Right ventricle myocardium superior (tissue), 1 donor: ENCODE results near the gene APOBR. TPM values are rescaled to one million over a fixed set of nuclear protein-coding genes. Genes with fewer than 3 reads are reported as not detected.
"Not testable (repeated sequence)": the region's sequence is repeated elsewhere in the genome, so short reads cannot be mapped to it uniquely, and the experiment has no call there.

Experiments
- ATAC-seq: fragments of 200-7000 bp; cut with Tn5 transposase; one replicate; pipeline ENCODE4 v1.9.1; 2020; ENCODE audit warnings: mild to moderate bottlenecking; ENCODE audit not compliant: poor library complexity
- DNase-seq: peaks from one replicate; pipeline ENCODE4 v3.0.0-alpha.2; 2020
- intact Hi-C: fragments of 100-400 bp; cut with DNase I; formaldehyde crosslinking; loops from one replicate; pipeline ENCODE4 v1.11.2; 2022
- total RNA-seq: library from RNA; stranded (reverse); fragmentation: NEBNext Ultra II Directional; extraction: Animal tissue kit (Norgen Biotek cat#: 25700); gene quantifications from one replicate; pipeline ENCODE4 v1.2.1, GENCODE V29; 2021
- donor health status: DM: no; HTN: yes; CAD: no; lungs with severe emphysema.

Gene APOBR
- total RNA-seq, 1 donor from 2014 or later: 0.48 TPM

GRCh38 chr16:28497386-28497785 is 2.9 kb downstream of the APOBR start:
- DNase-seq (no peak), ATAC-seq (no peak)
- intact Hi-C loops: no loop called here

GRCh38 chr16:28497861-28498599 is 3.6 kb downstream of the APOBR start:
- no peak for ATAC-seq
- DNase-seq: no peak
- intact Hi-C loops: no loop called here

- DNase-seq (no peak), ATAC-seq (no peak)
- intact Hi-C loops: no loop called here
These were observed 4.4 kb downstream of the APOBR start for GRCh38 chr16:28498666-28499381.

GRCh38 chr16:28499854-28500253 is 5.4 kb downstream of the APOBR start:
- ATAC-seq (no peak), DNase-seq (no peak)
- intact Hi-C loops: no loop called here

GRCh38 chr16:28500476-28501180 is 6.2 kb downstream of the APOBR start:
- intact Hi-C loops, DNase-seq, ATAC-seq: not testable (repeated sequence)

GRCh38 chr16:28501258-28502232 is 7.1 kb downstream of the APOBR start:
- DNase-seq (no peak), ATAC-seq (no peak)
- intact Hi-C loops: no loop called here

- DNase-seq (no peak), ATAC-seq (no peak)
- intact Hi-C loops: no loop called here
These were observed 7.8 kb downstream of the APOBR start for GRCh38 chr16:28502290-28502689.

GRCh38 chr16:28503470-28504259 is 9.2 kb downstream of the APOBR start:
- DNase-seq (no peak), ATAC-seq (no peak)
- intact Hi-C loops: no loop called here

- ATAC-seq (no peak), DNase-seq (no peak)
- intact Hi-C loops: no loop called here
These were observed 10.4 kb downstream of the APOBR start for GRCh38 chr16:28504707-28505404.

GRCh38 chr16:28505489-28506137 is 11.2 kb downstream of the APOBR start:
- ATAC-seq (no peak), DNase-seq (no peak)
- intact Hi-C loops: no loop called here

GRCh38 chr16:28511031-28511430 is 16.6 kb downstream of the APOBR start:
- intact Hi-C loops: no loop called here
- DNase-seq: no peak
- ATAC-seq: no peak

- no peak for DNase-seq
- no peak for ATAC-seq
- intact Hi-C loops: no loop called here
These were observed 17.7 kb downstream of the APOBR start for GRCh38 chr16:28511801-28512789.

- intact Hi-C loops: no loop called here
- DNase-seq: no peak
- no peak for ATAC-seq
These were observed 19.2 kb downstream of the APOBR start for GRCh38 chr16:28513484-28514181.

- intact Hi-C loops: no loop called here
- ATAC-seq (no peak), DNase-seq (no peak)
These were observed 19.8 kb downstream of the APOBR start for GRCh38 chr16:28514246-28514645.

- ATAC-seq (no peak), DNase-seq (no peak)
- intact Hi-C loops: no loop called here
These were observed 26.2 kb downstream of the APOBR start for GRCh38 chr16:28520672-28521071.
